GM13976 (cell line): ENCODE data around the gene IRS2.
"Not testable (repeated sequence)": the region's sequence is repeated elsewhere in the genome, so short reads cannot be mapped to it uniquely, and the experiment has no call there.

Source experiments
- DNase-seq: peaks from one replicate; pipeline ENCODE4 v3.0.0; 2012; ENCODE audit warnings: low spot score
- CTCF ChIP-seq: IDR thresholded peaks from 2 replicates; pipeline ENCODE4 v1.5.1; 2012; ENCODE audit warnings: borderline replicate concordance, mild to moderate bottlenecking; ENCODE audit not compliant: insufficient read depth; ENCODE audit errors: extremely low read depth, missing control alignments, control extremely low read depth
- in situ Hi-C: fragments of 300-500 bp; cut with MboI; formaldehyde crosslinking; loops from one replicate; pipeline ENCODE4 v1.12.0; 2022; ENCODE audit warnings: low sequenced_read_pairs, mixed read lengths, inconsistent platforms; ENCODE audit not compliant: unreplicated experiment

IRS2 gene

GRCh38 chr13:109738298-109738746 is 48.1 kb downstream of the IRS2 start:
- in situ Hi-C loops: no loop called here
- DNase-seq: no peak
- no peak for TF ChIP-seq CTCF

GRCh38 chr13:109737606-109738005 is 48.8 kb downstream of the IRS2 start:
- in situ Hi-C loops: no loop called here
- no peak for DNase-seq
- no peak for TF ChIP-seq CTCF

GRCh38 chr13:109737046-109737573 is 49.3 kb downstream of the IRS2 start:
- in situ Hi-C loops: no loop called here
- no peak for DNase-seq
- TF ChIP-seq CTCF: no peak

GRCh38 chr13:109735436-109735966 is 50.9 kb downstream of the IRS2 start:
- in situ Hi-C loops: no loop called here
- DNase-seq: no peak
- no peak for TF ChIP-seq CTCF

- in situ Hi-C loops: no loop called here
- TF ChIP-seq CTCF: no peak
- no peak for DNase-seq
Measured at GRCh38 chr13:109734002-109734785, 52.2 kb downstream of the IRS2 start.

GRCh38 chr13:109733550-109733949 is 52.8 kb downstream of the IRS2 start:
- in situ Hi-C loops: no loop called here

GRCh38 chr13:109732470-109733170 is 53.8 kb downstream of the IRS2 start:
- in situ Hi-C loops, DNase-seq: not testable (repeated sequence)

More at GRCh38 chr13:109733550-109733949, 52.8 kb downstream of the IRS2 start:
- no peak for DNase-seq
- TF ChIP-seq CTCF: no peak
